ENCODE data around the gene TM4SF20.

TM4SF20 gene

DNA sequence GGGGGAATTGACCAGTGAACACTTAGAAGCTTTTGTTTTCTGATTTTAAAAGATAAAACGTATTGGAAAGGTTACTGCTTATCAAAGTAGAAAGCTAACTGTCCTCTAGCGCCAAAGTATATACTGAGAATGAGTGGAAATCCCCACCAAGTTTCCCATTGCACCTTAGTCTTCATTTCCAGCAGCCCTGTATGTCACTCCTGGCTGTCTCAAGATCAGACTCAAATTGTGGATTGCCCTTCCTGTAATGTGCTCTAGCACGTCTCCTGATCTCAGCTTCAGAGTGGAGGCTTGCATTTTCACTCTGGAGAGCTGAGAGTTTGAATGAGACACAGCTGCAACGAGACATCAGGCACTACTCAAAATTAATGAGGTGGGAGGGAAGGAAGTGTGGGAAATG is 27.5 kb downstream of the TM4SF20 start:
- TF ChIP-seq, protein P1, sequence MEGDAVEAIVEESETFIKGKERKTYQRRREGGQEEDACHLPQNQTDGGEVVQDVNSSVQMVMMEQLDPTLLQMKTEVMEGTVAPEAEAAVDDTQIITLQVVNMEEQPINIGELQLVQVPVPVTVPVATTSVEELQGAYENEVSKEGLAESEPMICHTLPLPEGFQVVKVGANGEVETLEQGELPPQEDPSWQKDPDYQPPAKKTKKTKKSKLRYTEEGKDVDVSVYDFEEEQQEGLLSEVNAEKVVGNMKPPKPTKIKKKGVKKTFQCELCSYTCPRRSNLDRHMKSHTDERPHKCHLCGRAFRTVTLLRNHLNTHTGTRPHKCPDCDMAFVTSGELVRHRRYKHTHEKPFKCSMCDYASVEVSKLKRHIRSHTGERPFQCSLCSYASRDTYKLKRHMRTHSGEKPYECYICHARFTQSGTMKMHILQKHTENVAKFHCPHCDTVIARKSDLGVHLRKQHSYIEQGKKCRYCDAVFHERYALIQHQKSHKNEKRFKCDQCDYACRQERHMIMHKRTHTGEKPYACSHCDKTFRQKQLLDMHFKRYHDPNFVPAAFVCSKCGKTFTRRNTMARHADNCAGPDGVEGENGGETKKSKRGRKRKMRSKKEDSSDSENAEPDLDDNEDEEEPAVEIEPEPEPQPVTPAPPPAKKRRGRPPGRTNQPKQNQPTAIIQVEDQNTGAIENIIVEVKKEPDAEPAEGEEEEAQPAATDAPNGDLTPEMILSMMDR (IDR thresholded peaks at IDR 0.05; ENCODE audit: insufficient read depth, low read depth, low read length, missing control alignments), result no peak

DNA sequence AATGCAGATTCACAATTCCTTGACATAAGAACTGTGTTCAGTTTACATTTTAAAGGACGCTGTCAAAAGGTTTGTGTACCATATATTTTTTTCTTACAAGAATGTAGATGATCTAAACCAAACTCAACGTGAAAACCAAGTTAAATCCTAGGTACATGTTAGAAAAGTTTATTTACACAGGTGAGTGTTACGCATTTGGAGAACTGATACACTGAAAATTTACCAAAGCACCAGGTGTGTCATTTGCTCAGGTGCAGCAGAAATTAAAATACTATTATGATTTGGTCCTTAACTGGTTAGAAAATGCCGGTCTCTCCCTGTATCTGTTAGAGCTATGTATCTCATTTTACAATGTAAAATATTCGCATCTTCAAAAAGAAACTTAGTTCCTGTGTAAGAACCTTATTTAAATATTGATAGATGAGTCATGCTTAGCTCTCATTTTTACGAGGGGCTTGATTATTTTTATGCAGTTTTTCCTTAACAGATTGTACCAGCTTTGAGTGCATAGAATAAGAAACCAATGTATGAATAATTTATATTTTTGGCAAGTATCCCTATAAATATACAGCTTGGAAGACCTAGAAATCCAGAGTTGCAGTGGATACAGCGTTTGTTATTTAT is 29.0 kb downstream of the TM4SF20 start:
- TF ChIP-seq, protein P1 (IDR thresholded peaks at IDR 0.05; ENCODE audit: insufficient read depth, low read depth, low read length, missing control alignments), result no peak
- H3K4me3 ChIP-seq (ENCODE audit: low read length), result no peak overlapping the region
- DNase-seq (ENCODE audit: low read depth), result no peak

More for the DNA sequence above, 27.5 kb downstream of the TM4SF20 start:
- H3K4me3 ChIP-seq (ENCODE audit: low read length), result no peak overlapping the region
- DNase-seq (ENCODE audit: low read depth), result no peak

DNA sequence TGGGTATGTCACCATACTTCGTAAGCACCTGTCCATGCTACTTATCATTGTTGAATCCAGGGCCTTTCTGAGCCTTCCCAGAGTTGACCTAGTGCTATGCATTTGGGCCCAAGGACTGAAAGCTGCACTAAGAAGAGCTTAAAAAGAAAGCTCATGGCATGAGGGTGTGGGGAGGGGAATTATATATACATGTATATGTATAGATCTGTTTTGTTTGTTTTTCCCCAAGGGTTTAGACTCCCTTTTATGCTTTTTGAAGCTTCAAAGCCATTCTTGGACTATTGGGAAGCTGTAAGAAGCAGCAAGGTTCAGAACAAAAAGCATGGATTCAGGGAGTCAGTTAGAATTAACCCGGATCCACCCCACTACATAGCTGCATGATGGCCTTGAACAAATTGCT is 30.8 kb downstream of the TM4SF20 start:
- H3K4me3 ChIP-seq (ENCODE audit: low read length), result no peak overlapping the region
- TF ChIP-seq, protein P1 (IDR thresholded peaks at IDR 0.05; ENCODE audit: insufficient read depth, low read depth, low read length, missing control alignments), result no peak
- DNase-seq (ENCODE audit: low read depth), result no peak

DNA sequence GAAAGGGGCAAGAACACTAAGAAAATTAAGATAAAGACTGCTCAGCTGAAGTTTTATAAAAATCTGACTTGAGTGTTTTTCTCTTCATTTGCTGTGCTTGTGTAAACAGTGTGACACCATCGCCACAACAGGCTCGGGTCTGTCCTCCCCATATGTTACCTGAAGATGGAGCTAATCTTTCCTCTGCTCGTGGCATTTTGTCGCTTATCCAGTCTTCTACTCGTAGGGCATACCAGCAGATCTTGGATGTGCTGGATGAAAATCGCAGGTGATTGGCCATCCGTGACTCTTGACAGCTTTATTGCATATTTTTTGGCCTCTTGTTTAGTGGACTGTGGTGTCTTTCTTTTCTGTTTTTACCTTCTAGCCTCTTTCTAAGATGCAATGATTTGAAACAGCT is 32.0 kb downstream of the TM4SF20 start:
- TF ChIP-seq, protein P1 (IDR thresholded peaks at IDR 0.05; ENCODE audit: insufficient read depth, low read depth, low read length, missing control alignments), result peak; percentile 9
- no peak overlapping the region for H3K4me3 ChIP-seq (ENCODE audit: low read length)
- DNase-seq (ENCODE audit: low read depth), result peak; percentile 12

DNA sequence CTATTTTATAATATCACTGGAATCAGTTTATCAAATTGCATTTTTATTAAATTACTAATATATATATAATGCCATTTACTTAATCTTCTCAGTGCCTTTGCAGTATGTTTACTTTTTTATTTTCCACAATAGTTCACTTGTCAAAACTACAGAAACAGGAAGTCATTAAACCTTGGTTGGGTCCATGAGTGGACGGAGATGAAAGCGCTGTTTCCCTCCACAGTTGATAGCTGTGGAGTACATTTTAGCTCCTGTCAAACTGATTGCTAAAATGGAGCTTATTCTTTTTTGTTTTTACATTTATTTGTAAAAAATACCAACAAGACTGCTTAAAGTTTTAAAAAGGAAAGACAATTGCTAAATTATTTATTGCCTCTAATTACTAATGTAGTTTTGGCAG is 34.9 kb downstream of the TM4SF20 start:
- no peak overlapping the region for H3K4me3 ChIP-seq (ENCODE audit: low read length)
- TF ChIP-seq, protein P1 (IDR thresholded peaks at IDR 0.05; ENCODE audit: insufficient read depth, low read depth, low read length, missing control alignments), result no peak
- DNase-seq (ENCODE audit: low read depth), result no peak

DNA sequence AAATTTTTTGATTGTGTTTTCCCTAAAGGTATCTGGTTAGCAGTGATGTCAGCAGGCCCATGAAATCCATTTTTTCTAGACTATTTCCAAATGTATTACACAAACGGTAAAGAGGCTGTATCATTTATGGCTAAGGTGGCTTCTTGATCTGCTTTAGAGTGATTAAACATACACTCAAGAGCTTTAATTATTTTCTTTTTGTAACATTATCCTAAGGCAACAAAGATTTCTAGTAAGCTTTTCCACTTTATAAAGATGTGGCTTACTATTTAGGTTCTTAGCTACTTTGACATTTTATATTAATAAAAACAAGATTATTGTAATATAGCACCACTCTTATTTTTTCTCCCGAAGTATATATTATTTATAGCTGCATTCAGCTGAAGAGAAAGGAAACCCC is 37.6 kb downstream of the TM4SF20 start:
- TF ChIP-seq, protein P1 (IDR thresholded peaks at IDR 0.05; ENCODE audit: insufficient read depth, low read depth, low read length, missing control alignments), result no peak
- DNase-seq (ENCODE audit: low read depth), result no peak

DNA sequence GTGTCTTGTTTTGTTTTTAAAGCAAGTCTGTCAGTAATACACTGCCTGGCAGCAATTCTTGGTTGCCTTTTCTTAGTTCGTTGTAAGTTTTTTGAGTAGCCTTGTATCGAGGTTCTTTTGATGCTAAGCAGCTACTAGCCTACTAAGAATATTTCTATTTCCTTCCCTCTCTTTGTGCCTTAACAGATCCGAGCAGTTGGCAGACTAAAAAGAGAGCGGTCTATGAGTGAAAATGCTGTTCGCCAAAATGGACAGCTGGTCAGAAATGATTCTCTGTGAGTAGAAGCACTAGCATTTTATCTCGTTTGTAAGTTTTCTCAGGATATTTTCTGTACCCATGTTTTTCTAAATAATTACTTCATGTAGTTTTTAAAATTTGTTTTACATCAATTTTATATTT is 39.0 kb downstream of the TM4SF20 start:
- TF ChIP-seq, protein P1 (IDR thresholded peaks at IDR 0.05; ENCODE audit: insufficient read depth, low read depth, low read length, missing control alignments), result no peak
- H3K4me3 ChIP-seq (ENCODE audit: low read length), result no peak overlapping the region
- DNase-seq (ENCODE audit: low read depth), result no peak

More for the DNA sequence above, 37.6 kb downstream of the TM4SF20 start:
- no peak overlapping the region for H3K4me3 ChIP-seq (ENCODE audit: low read length)
